Sigmoid colon (tissue), 7 donors: ENCODE results near the gene RIPOR3. TPM values are rescaled to one million over a fixed set of nuclear protein-coding genes. Genes with fewer than 3 reads are reported as not detected.

ENCODE experiments used
- DNase-seq: peaks from one replicate; pipeline ENCODE4 v3.0.0-alpha.2; 2019
- H3K27ac ChIP-seq, 4 donors: fragments of 200-600 bp; sonication (generic); one replicate each; pipeline ENCODE4 v1.5.1; 2016 to 2019; ENCODE audit warnings: mild to moderate bottlenecking in 1 of 4
- H3K27me3 ChIP-seq, 3 donors: fragments of 200-600 bp; sonication (generic); one replicate each; pipeline ENCODE4 v1.5.1; 2019; ENCODE audit warnings: mild to moderate bottlenecking in 1 of 3
- H3K36me3 ChIP-seq, 4 donors: fragments of 200-600 bp; sonication (generic); one replicate each; pipeline ENCODE4 v1.5.1; 2016 to 2019
- H3K4me1 ChIP-seq, 4 donors: fragments of 200-600 bp; sonication (generic); one replicate each; pipeline ENCODE4 v1.5.1; 2017 to 2019
- H3K4me3 ChIP-seq, 4 donors: fragments of 200-600 bp; sonication (generic); one replicate each; pipeline ENCODE4 v1.5.1; 2017 to 2019; ENCODE audit warnings: mild to moderate bottlenecking in 2 of 4, moderate library complexity in 1 of 4
- H3K9me3 ChIP-seq, 4 donors: fragments of 200-600 bp in 3 of 4; sonication (generic) in 3 of 4; one replicate each; pipeline versions ENCODE4 v1.5.1 to v1.6.1; 2013 to 2019
- EP300 ChIP-seq, 4 donors: sonication (generic); formaldehyde crosslinking; IDR thresholded peaks; one replicate each; pipeline ENCODE4 v1.6.1; 2017; ENCODE audit warnings: antibody characterized with exemption in 4 of 4
- POLR2A ChIP-seq, 2 donors: fragments of 450-650 bp; IDR thresholded peaks; one replicate each; pipeline ENCODE4 v1.6.1; 2016; ENCODE audit warnings: antibody characterized with exemption in 2 of 2, mild to moderate bottlenecking in 2 of 2, moderate library complexity in 2 of 2
- POLR2AphosphoS5 ChIP-seq, 4 donors: sonication (generic); formaldehyde crosslinking; IDR thresholded peaks; one replicate each; pipeline ENCODE4 v1.6.1; 2017; ENCODE audit warnings: antibody characterized with exemption in 4 of 4
- WGBS, 2 donors: extraction: QIAGEN DNeasy Blood & Tissue Kit; methylation state at CpG; one replicate each; pipeline ENCODE4 v1.1.7; 2013; 5-methylcytosine and 5-hydroxymethylcytosine counted together
- intact Hi-C: fragments of 100-400 bp; cut with DNase I; formaldehyde crosslinking; loops from one replicate; pipeline ENCODE4 v1.15.1; 2023
- polyA plus RNA-seq, 3 donors: library from polyadenylated mRNA; stranded (reverse); fragments of 200-250 nt; gene quantifications; one replicate each; pipeline ENCODE4 v1.2.3, GENCODE V29; 2013
- total RNA-seq, 4 donors: library from RNA; depleted of rRNA; stranded (reverse); fragments of >200 nt; gene quantifications; one replicate each; pipeline ENCODE4 v1.1.0, GENCODE V29; 2016
- TF ChIP-seq, protein P1 (sequence below), 4 experiments: fragments of 450-650 bp in 3 of 4; fragments of 200-600 bp in 1 of 4; IDR thresholded peaks; one replicate each; pipeline ENCODE4 v1.5.1; 2016 to 2019; ENCODE audit warnings: antibody characterized with exemption in 4 of 4, mild to moderate bottlenecking in 3 of 4, moderate library complexity in 2 of 4
- donor health status: healthy with polysubstance abuse.
- donor health status: Bipolar disorder and iron deficiency.
- donor health status: healthy.

RIPOR3 gene
- total and polyA plus RNA-seq, 7 donors, result 0.92 to 28.0 (median 9.4) TPM

DNA sequence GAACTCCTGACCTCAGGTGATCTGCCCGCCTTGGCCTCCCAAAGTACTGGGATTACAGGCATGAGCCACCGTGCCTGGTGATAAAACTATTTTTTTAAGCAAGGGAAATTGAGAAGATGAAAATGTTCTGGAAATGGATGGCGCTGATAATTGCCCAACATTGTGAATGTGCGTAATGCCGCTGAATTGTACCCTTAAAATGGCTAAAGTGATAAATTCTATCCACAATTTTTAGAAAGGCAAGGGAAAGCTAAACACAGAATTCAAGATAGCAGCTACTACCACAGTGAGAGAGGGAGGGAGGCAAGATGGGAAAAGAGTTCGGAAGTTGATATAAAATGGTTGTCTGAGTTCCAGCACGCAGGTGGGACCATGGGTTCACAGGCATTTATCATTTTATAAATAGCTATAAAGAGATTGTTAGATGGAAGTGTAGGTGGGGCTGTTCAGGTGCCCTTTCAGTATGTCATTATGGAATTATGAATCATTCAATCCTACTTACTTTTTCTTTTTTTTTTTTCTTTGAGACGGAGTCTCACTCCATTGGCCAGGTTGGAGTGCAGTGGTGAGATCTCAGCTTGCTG lies 8.3 kb downstream of the RIPOR3 start:
- intact Hi-C loops, result no loop called here
- Histone ChIP-seq H3K4me3 (no peak overlapping the region), H3K36me3 (no peaks in the 10 kb centered on the region), H3K27ac (no peak overlapping the region), H3K9me3 (no peaks in the 10 kb centered on the region), H3K4me1 (peaks cover 0 to 7% (median 0%) of the 10 kb centered on the region in 4 donors), H3K27me3 (no peaks in the 10 kb centered on the region)
- TF ChIP-seq, protein P1, sequence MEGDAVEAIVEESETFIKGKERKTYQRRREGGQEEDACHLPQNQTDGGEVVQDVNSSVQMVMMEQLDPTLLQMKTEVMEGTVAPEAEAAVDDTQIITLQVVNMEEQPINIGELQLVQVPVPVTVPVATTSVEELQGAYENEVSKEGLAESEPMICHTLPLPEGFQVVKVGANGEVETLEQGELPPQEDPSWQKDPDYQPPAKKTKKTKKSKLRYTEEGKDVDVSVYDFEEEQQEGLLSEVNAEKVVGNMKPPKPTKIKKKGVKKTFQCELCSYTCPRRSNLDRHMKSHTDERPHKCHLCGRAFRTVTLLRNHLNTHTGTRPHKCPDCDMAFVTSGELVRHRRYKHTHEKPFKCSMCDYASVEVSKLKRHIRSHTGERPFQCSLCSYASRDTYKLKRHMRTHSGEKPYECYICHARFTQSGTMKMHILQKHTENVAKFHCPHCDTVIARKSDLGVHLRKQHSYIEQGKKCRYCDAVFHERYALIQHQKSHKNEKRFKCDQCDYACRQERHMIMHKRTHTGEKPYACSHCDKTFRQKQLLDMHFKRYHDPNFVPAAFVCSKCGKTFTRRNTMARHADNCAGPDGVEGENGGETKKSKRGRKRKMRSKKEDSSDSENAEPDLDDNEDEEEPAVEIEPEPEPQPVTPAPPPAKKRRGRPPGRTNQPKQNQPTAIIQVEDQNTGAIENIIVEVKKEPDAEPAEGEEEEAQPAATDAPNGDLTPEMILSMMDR (IDR thresholded peaks at IDR 0.05), result no peak
- no peak for TF ChIP-seq POLR2A (IDR thresholded peaks at IDR 0.05)
- no peak for TF ChIP-seq POLR2AphosphoS5 (IDR thresholded peaks at IDR 0.05)
- no peak for TF ChIP-seq EP300 (IDR thresholded peaks at IDR 0.05)
- no peak for DNase-seq
- WGBS, 2 donors, result 50 to 83% methylated on average over 8 of the region's 8 CpGs

DNA sequence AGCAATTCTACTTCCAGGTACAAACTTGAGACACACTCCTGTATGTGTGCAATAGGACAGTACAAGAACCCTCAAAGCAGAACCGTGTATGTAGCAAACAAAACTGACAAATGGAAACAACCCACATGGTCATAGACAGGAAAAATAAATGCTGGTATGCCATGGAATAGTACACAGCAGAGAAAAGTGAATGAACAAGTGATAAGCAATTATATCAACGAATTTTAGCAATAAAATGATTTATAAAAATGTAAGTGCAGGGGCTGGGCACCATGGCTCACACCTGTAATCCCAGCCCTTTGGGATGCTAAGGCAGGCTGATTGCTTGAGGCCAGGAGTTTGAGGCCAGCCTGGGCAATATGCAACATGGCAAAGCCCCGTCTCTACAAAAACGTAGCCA lies 9.3 kb downstream of the RIPOR3 start:
- DNase-seq, result no peak
- Histone ChIP-seq H3K4me3 (no peak overlapping the region), H3K4me1 (peaks cover 0 to 5% (median 0%) of the 10 kb centered on the region in 4 donors)

GRCh38 chr20:50681359-50682064 lies 9.8 kb downstream of the RIPOR3 start:
- no peaks in the 10 kb centered on the region for H3K4me1 ChIP-seq
- H3K27me3 ChIP-seq, result no peaks in the 10 kb centered on the region
- intact Hi-C loops, result no loop called here
- H3K27ac ChIP-seq, result no peak overlapping the region
- no peaks in the 10 kb centered on the region for H3K36me3 ChIP-seq
- no peak overlapping the region for H3K4me3 ChIP-seq
- H3K9me3 ChIP-seq, result no peaks in the 10 kb centered on the region
- TF ChIP-seq POLR2AphosphoS5 (IDR thresholded peaks at IDR 0.05), result no peak
- TF ChIP-seq EP300 (IDR thresholded peaks at IDR 0.05), result no peak
- TF ChIP-seq, protein P1 (IDR thresholded peaks at IDR 0.05), result no peak
- TF ChIP-seq POLR2A (IDR thresholded peaks at IDR 0.05), result no peak
- no peak for DNase-seq
- WGBS, 2 donors, result 73 to 75% methylated on average over 12 of the region's 12 CpGs

More for the DNA sequence above, 9.3 kb downstream of the RIPOR3 start:
- H3K9me3 ChIP-seq, result no peaks in the 10 kb centered on the region
- H3K36me3 ChIP-seq, result no peaks in the 10 kb centered on the region
- no peak overlapping the region for H3K27ac ChIP-seq
- no peaks in the 10 kb centered on the region for H3K27me3 ChIP-seq
- intact Hi-C loops, result no loop called here
- no peak for TF ChIP-seq POLR2A (IDR thresholded peaks at IDR 0.05)
- TF ChIP-seq POLR2AphosphoS5 (IDR thresholded peaks at IDR 0.05), result no peak
- TF ChIP-seq, protein P1 (IDR thresholded peaks at IDR 0.05), result no peak
- TF ChIP-seq EP300 (IDR thresholded peaks at IDR 0.05), result no peak
- 71 to 87% methylated on average over 4 of the region's 4 CpGs for WGBS, 2 donors

DNA sequence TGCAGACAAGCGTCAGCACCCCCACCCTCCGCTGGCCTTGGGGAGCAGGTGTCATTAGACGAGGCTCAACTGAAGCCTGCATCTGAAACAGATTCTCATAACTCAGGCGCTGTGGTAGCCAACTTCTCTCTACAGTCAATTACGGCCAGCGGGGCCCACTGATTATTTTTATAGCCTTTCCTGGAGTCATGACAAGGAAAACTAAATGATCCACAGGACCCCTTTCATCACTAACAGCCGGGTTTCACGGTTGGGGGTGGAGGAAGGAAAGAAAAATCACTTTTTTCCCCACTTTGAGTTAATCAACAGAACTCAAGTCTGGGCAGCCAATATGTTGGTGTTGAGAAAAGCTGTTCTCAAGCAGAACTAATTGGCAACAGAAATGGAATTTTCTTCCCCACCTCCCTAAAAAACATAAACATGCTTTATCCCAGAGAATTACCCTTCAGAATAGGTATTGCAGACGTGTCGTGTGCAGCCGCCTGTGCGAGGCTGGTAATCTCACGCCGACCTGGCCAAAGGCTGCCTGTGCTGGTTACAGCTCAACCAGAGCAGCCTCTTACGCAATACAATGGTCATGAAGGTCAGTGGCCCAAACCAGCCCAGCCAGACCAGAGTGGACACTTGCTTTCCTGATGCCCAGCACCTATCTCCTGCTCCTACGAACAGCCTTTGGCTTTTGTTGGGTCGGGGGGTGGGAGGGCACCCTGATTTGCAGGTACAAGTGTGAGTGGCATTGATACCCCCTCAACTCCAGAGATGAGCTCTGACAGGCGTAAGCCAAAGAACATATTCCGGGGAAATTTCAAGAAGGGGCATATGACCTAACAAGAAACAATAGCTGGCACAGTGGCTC lies 11.0 kb downstream of the RIPOR3 start:
- no peaks in the 10 kb centered on the region for H3K9me3 ChIP-seq
- no peaks in the 10 kb centered on the region for H3K36me3 ChIP-seq
- TF ChIP-seq POLR2AphosphoS5 (IDR thresholded peaks at IDR 0.05) (no peak), POLR2A (IDR thresholded peaks at IDR 0.05) (no peak), EP300 (IDR thresholded peaks at IDR 0.05) (no peak)
- TF ChIP-seq, protein P1 (IDR thresholded peaks at IDR 0.05), result no peak
- H3K4me3 ChIP-seq, result no peak overlapping the region
- no peaks in the 10 kb centered on the region for H3K27me3 ChIP-seq
- no peak for DNase-seq
- intact Hi-C loops, result no loop called here
- peak overlapping the region in 2 of 4 donors; percentile 11 to 24 for H3K27ac ChIP-seq
- H3K4me1 ChIP-seq, result no peaks in the 10 kb centered on the region
- WGBS, 2 donors, result 81 to 82% methylated on average over 19 of the region's 19 CpGs
